ENCODE results near the gene CMTR1.
"Not testable (repeated sequence)": the region's sequence is repeated elsewhere in the genome, so short reads cannot be mapped to it uniquely, and the experiment has no call there.

CMTR1 gene

GRCh38 chr6:37432916-37433656, at the start of gene CMTR1:
CMTR1 (plus strand) TSS chr6:37433221; CDS start chr6:37435630, 2,409 bp downstream.
- DNase-seq (ENCODE audit: low read depth in 2 of 2): peak; percentile 93 to 95

- DNase-seq (ENCODE audit: low read depth in 2 of 2): no peak
Measured at GRCh38 chr6:37388578-37388977, 44.4 kb upstream of the CMTR1 start.

GRCh38 chr6:37389857-37390256, 43.2 kb upstream of the CMTR1 start:
- DNase-seq (ENCODE audit: low read depth in 2 of 2): no peak

- DNase-seq (ENCODE audit: low read depth in 2 of 2): no peak
Measured at GRCh38 chr6:37391120-37391519, 41.9 kb upstream of the CMTR1 start.

GRCh38 chr6:37392821-37393220, 40.2 kb upstream of the CMTR1 start:
- DNase-seq (ENCODE audit: low read depth in 2 of 2): no peak

GRCh38 chr6:37393381-37393929, 39.6 kb upstream of the CMTR1 start:
- no peak for DNase-seq (ENCODE audit: low read depth in 2 of 2)

- no peak for DNase-seq (ENCODE audit: low read depth in 2 of 2)
Measured at GRCh38 chr6:37396571-37397180, 36.3 kb upstream of the CMTR1 start.

GRCh38 chr6:37399131-37399530, 33.9 kb upstream of the CMTR1 start:
- no peak for DNase-seq (ENCODE audit: low read depth in 2 of 2)

- DNase-seq (ENCODE audit: low read depth in 2 of 2): no peak
Measured at GRCh38 chr6:37399795-37400490, 33.1 kb upstream of the CMTR1 start.

GRCh38 chr6:37401658-37402057, 31.4 kb upstream of the CMTR1 start:
- not testable (repeated sequence) for DNase-seq (ENCODE audit: low read depth in 2 of 2)

- no peak for DNase-seq (ENCODE audit: low read depth in 2 of 2)
Measured at GRCh38 chr6:37406726-37407341, 26.2 kb upstream of the CMTR1 start.

GRCh38 chr6:37407948-37408347, 25.1 kb upstream of the CMTR1 start:
- no peak for DNase-seq (ENCODE audit: low read depth in 2 of 2)

- DNase-seq (ENCODE audit: low read depth in 2 of 2): no peak
Measured at GRCh38 chr6:37409501-37409900, 23.5 kb upstream of the CMTR1 start.

GRCh38 chr6:37417393-37417792, 15.6 kb upstream of the CMTR1 start:
- no peak for DNase-seq (ENCODE audit: low read depth in 2 of 2)

GRCh38 chr6:37418722-37419121, 14.3 kb upstream of the CMTR1 start:
- no peak for DNase-seq (ENCODE audit: low read depth in 2 of 2)

- no peak for DNase-seq (ENCODE audit: low read depth in 2 of 2)
Measured at GRCh38 chr6:37426058-37426944, 6.7 kb upstream of the CMTR1 start.

- no peak for DNase-seq (ENCODE audit: low read depth in 2 of 2)
Measured at GRCh38 chr6:37426945-37427510, 6.0 kb upstream of the CMTR1 start.

GRCh38 chr6:37429352-37429750, 3.7 kb upstream of the CMTR1 start:
- DNase-seq (ENCODE audit: low read depth in 2 of 2): no peak

- DNase-seq (ENCODE audit: low read depth in 2 of 2): no peak
Measured at GRCh38 chr6:37432590-37432915, 468 bp upstream of the CMTR1 start.

GRCh38 chr6:37433657-37434271, 743 bp downstream of the CMTR1 start:
- peak; percentile 2 to 9 for DNase-seq (ENCODE audit: low read depth in 2 of 2)

Data from activated CD8-positive, alpha-beta memory T cell treated with anti-CD3 and anti-CD28 coated beads for 4 hours (primary cell).